Inflammatory macrophage treated with lipopolysaccharide for 4 hours (primary cell): ENCODE results near the gene TUBB3.

Source experiments
- DNase-seq: peaks from one replicate; pipeline ENCODE4 v3.0.0-alpha.2; 2020

Gene TUBB3

DNA sequence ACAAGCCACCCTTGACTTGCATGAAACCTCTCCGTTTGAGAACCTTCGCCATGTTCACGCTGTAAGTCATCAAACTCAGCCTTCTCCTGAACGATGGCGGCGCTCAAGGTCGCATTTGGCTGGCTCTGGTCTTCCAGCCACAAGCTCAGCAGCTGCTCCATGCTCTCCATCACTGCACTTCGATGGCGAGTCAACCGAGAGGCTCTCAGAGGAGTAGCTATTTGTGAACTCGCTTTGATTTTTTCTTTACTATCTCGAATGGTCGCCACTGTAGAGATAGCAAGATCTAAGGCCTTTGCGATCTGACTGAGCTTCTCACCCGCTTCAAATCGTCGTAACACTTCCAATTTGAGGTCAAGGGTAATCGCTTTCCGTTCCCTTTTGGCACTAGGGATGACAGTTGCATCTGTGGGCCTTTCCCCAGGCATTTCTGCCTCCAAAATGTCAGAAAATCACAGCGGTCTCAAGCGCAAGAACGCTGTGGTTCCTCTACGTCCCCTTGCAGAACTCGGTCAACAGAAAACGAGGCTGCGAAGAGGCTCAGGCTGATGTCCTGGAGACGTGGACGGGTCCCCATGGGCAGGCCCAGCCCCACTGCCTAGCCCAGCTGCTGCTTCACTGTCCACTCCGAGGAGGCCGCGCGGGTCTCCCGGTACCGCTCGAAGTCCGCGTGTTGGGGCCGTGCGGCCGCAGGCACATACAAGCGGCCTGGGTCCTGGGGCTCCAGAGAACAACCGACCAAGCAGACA, 48.5 kb downstream of the TUBB3 start:
- DNase-seq = peak; percentile 7

GRCh38 chr16:89972244-89973234, 49.4 kb downstream of the TUBB3 start:
- DNase-seq = peak; percentile 94

DNA sequence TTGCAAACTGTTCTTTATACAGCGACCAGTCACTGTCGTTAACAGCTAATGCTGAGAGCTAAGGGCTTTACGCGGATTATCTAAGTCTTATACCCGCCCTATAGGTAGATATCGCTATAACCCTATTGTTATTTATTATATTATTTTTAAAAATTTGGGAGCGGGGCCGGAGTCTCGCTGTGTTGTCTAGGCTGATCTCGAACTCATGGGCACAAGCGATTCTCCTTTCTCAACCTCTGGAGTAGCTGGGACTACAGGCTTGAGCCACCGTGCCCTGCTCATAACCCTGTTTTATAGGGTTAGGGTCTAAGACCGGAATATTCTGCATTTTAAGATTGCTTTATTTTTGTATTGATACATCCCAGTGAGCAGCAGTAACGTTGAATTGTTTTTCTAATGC, 50.1 kb downstream of the TUBB3 start:
- DNase-seq = no peak

GRCh38 chr16:89973654-89974335, 50.7 kb downstream of the TUBB3 start:
- no peak for DNase-seq

DNA sequence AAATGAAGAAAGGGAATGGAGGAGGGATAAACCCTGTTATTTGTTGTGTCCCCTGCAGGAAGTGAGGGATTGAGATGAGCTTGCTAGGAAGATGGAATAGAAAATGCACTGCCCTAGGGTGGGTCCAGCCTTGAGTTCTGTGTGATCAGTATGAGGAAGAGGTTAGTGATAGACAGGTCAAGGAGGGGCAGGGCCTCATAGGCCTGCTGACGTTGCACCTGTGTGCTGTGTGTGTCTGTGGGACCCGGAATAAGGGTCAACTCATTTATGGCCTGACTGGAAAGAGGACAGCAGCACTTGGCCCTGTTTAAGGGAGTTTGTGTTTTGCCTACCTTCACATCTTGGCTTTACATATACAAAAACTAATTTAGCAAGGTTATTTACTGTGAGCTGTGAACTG, 51.7 kb downstream of the TUBB3 start:
- DNase-seq = no peak

GRCh38 chr16:89981414-89981813, 58.3 kb downstream of the TUBB3 start:
- peak; percentile 79 for DNase-seq

DNA sequence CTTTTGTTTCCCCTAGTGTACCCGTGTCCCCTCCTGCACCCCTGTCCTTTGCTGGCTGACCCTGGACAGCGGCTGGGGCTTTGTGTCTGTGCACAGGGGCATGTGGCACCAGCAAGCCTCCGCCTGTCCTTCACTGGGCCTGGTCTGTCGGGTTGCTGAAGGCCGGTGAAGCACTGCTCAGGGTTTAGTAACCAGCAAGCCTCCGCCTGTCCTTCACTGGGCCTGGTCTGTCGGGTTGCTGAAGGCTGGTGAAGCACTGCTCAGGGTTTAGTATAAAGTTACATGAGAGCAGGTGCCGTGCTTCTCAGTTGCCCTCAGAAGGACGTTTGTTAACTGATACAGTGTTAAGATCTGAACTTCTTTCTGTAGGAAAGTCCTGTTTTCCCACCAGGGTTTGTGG, 59.2 kb downstream of the TUBB3 start:
- no peak for DNase-seq

- no peak for DNase-seq
Observed at GRCh38 chr16:89983536-89983935, 60.4 kb downstream of the TUBB3 start.

DNA sequence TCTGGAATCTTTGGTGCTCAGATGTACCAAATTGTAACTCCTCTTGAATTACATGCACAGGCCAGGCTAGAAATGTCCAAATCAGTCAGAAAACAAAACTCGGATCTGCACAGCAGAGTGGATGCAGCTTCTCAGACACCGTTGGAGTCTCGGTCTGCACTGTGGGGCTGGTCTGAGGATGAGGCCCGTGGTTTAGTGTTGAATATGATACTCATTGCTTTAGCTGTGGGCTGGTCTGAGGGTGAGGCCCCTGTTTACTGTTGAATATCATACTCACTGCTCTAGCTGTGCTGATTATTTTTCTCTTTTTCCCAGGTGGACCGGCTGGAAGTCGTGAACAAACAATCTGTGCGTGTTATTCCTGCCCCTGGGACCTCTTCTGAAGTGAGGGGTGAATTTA, 61.1 kb downstream of the TUBB3 start:
- no peak for DNase-seq

DNA sequence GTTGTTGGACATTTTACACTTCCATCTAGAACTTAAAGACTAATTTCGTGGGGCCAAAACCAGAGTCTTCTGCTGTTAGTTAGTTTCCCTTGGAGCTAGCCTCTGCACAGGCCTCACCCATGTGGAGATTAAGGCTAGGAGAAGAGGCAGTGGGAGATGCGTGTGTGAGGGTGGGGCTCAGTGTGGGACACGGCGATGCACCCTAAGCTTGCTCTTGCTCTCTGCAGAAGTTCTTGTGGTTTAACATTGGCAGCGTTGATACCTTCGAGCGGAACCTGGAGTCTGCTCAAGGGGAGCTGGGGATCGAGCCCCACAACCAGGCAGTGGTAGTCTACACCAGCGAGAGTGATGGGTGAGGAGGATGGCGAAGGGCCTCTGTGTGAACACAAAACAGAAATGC, 62.1 kb downstream of the TUBB3 start:
- DNase-seq = no peak
